Fibroblast of villous mesenchyme (primary cell): ENCODE data around the gene SCGB1C1. TPM values are rescaled to one million over a fixed set of nuclear protein-coding genes. Genes with fewer than 3 reads are reported as not detected.
"Not testable (repeated sequence)": the region's sequence is repeated elsewhere in the genome, so short reads cannot be mapped to it uniquely, and the experiment has no call there.

Experiments used
- DNase-seq: peaks from one replicate; pipeline ENCODE4 v3.0.0-alpha.2; 2010; ENCODE audit warnings: low read depth
- H3K4me3 ChIP-seq: 2 replicates; pipeline ENCODE4 v1.5.1; 2011; ENCODE audit warnings: low read depth, mild to moderate bottlenecking, low read length
- CTCF ChIP-seq: IDR thresholded peaks from 2 replicates; pipeline ENCODE4 v1.5.1; 2012; ENCODE audit warnings: low read depth, mild to moderate bottlenecking, low read length; ENCODE audit not compliant: insufficient read depth
- total RNA-seq: library from RNA; depleted of rRNA; stranded (reverse); fragments of >200 nt; gene quantifications from 2 replicates; pipeline ENCODE4 v1.2.3, GENCODE V29; 2012

Gene SCGB1C1
- total RNA-seq, 1 donor, result not detected

- no peak for DNase-seq
- TF ChIP-seq CTCF, result no peak
- no peak overlapping the region for H3K4me3 ChIP-seq
Measured at GRCh38 chr11:232783-233565, 40.1 kb downstream of the SCGB1C1 start.

DNA sequence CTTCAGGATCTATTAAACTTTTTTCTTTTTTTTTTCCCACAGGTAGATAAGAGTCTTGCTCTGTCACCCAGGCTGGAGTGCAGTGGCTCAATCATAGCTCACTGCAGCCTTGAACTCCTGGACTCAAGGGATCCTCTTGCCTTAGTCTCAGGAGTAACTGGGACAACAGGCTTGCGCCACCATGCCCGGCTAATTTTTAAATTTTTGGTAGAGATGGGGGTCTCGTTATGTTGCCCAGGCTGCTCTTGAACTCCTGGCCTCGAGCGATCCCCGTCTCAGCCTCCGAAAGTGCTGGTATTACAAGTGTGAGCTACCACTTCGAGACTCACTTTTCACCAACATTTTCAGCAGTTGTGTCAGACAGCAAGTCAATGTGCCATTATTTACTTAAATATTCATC, 42.3 kb downstream of the SCGB1C1 start:
- DNase-seq, result no peak
- no peak for TF ChIP-seq CTCF
- H3K4me3 ChIP-seq, result peak overlapping the region; percentile 99

GRCh38 chr11:235609-235996, 42.7 kb downstream of the SCGB1C1 start:
- peak overlapping the region; percentile 99 for H3K4me3 ChIP-seq
- no peak for TF ChIP-seq CTCF
- DNase-seq, result peak; percentile 48

DNA sequence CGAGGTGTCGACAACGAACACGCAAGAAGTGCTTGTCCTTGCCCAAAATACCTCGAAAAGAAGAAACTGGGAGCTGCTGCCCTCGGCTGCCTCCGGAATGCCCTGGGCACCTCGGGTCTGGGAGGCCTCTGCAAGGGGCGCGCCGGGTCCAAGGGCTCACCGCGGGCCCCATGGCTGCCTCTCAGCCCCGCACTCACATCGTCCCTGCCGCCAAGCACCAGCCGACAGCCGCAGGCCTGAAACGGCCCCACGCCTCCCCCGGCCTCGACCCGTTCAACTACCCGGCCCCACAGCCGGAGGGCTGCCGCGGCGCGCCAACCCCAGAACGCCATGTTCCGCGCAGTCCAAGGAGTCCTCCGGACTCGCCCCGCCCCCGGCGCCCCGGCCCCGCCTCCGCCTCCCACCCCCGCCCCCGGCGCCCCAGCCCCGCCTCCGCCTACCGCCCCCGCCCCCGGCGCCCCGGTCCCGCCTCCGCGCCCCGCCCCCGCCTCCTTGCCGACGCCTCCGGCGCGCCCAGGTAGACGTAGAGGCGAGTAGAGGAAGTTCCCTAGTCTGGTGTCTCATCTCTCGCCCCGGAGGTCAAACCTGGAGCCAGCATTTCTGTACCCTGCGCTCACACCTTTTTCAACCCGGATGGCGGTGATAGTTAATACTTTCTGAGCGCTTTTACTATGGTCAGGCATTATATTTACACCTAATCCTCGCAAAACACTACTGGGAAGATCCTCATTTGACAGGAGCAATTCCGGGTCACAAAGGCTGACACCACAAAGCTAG, 43.3 kb downstream of the SCGB1C1 start, which contains the start of gene SIRT3:
Gene SIRT3, minus strand, starts transcription at position 346 of the 777 bp plus-strand sequence. Its CDS starts 14 bp downstream, at position 332.
- TF ChIP-seq CTCF, result no peak
- peak; percentile 79 for DNase-seq
- H3K4me3 ChIP-seq, result peak within 1 kb of the TSS; percentile 99

DNA sequence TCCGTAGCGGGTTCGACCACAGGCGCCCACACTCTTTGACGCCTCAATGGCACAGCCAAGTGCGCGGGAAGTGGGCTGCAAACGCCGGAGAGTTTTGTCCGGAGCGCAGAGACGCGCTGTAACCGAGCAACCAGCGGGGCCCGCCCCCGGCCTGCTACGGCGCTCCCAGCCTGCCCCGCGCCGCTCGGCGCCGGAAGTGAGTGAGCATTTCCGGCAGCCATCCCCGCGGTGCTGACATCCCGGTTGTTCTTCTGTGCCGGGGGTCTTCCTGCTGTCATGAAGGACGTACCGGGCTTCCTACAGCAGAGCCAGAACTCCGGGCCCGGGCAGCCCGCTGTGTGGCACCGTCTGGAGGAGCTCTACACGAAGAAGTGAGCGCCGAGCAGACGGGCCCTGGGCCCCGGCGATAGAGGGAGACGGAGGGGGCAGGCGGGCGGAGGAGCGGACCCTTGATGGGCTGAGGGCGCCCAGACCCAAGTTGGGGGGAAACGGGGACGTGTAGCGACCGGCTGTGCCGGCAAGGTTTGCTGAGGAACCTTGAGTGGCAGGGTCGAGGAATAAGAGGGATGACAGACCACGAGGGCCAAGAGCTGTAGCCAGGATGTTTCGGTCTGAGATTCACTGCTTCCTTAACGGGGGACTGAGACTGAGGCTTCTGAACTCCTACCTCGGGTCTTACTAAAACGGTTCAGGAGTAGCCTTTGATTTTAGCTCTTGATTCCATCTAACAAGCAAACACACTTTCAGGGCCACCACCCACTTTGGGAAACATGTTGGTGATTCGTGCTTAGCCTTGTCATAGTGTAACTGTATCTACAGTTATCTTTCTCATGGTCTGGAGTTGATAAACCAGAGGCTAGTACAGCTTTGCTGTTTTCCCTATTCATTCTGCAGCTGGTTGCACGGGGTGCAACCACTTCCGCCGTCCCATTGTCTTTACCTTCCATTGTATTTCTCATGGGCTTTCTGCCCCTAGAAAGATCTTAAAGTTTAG, 44.2 kb downstream of the SCGB1C1 start, which contains the start of gene PSMD13:
Gene PSMD13, plus strand, starts transcription at position 203 of the 994 bp plus-strand sequence. Its CDS starts 74 bp downstream, at position 277.
- no peak for TF ChIP-seq CTCF
- peak; percentile 80 for DNase-seq
- H3K4me3 ChIP-seq, result peak within 1 kb of the TSS; percentile 99

DNA sequence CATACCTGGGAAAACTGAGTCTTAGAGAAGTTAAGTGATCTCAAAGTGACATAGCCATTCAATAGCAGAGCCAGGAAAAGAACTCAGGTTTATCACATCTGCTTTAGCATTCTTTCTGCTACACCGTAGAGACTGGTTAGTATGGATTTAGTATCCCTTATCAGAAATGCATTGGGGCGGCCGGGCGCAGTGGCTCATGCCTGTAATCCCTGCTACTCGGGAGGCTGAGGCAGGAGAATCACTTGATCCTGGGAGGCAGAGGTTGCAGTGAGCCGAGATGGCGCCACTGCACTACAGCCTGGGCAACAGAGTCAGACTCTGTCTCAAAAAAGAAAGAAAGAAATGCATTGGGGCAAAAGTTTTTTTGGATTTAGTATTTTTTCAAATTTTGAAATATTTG, 45.5 kb downstream of the SCGB1C1 start:
- not testable (repeated sequence) for H3K4me3 ChIP-seq, DNase-seq
